GM12891 (cell line): ENCODE measurements around the gene CCAR1.

Source experiments
- PAX5 ChIP-seq: IDR thresholded peaks from 2 replicates; pipeline ENCODE4 v1.6.1; 2011; ENCODE audit warnings: low read length, moderate library complexity, mild to moderate bottlenecking; ENCODE audit not compliant: insufficient read depth, severe bottlenecking
- POLR2A ChIP-seq: IDR thresholded peaks from 2 replicates; pipeline ENCODE4 v1.6.1; 2011; ENCODE audit warnings: low read depth, low read length, control low read depth
- POLR2AphosphoS5 ChIP-seq: IDR thresholded peaks from 2 replicates; pipeline ENCODE4 v1.6.1; 2011; ENCODE audit warnings: low read depth, low read length, control low read depth
- POU2F2 ChIP-seq: IDR thresholded peaks from 2 replicates; pipeline ENCODE4 v1.6.1; 2011; ENCODE audit warnings: low read depth, mild to moderate bottlenecking, control low read depth, low read length, moderate library complexity
- TAF1 ChIP-seq: IDR thresholded peaks from 2 replicates; pipeline ENCODE4 v1.6.1; 2011; ENCODE audit warnings: low read depth, low read length, control low read depth

DNA sequence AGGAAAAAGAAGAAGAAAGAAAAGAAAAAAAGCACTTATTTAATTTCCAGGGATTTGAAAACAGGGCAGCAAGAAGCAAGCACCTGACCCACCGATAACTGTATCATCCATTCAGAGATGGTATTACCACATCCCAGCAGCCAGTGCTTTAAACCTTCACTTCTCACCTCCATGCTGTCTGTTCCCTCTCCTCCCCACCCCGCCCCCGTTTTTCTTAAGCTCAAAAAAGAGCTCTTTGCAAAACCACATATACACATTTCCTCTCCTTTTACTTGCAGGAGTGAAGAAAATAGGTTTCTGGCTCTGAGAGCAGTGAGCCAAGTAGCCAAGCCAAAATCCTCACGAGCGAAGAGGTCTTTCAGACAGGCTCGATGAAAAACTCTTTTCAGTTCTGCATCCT is 108.5 kb downstream of the CCAR1 start:
- TF ChIP-seq PAX5 (no peak), TAF1 (no peak), POLR2AphosphoS5 (no peak), POLR2A (no peak), POU2F2 (no peak)
